PC-9 (cell line): Measurements from ENCODE around the gene ABCB6. TPM values are rescaled to one million over a fixed set of nuclear protein-coding genes. Genes with fewer than 3 reads are reported as not detected.

ENCODE experiments used
- BruUV-seq: library from RNA; stranded (reverse); fragments of 400-500 nt; replicated peaks from 2 replicates; lab custom pipeline; 2021; lab: Mats Ljungman, UMichigan
- CTCF ChIA-PET: fragments of 300-600 bp; sonication (Branson Sonifier 250); formaldehyde crosslinking; loops from one replicate; lab custom pipeline; 2022; ENCODE audit warnings: antibody characterized with exemption; lab: Charles Lee
- POLR2A ChIA-PET: fragments of 300-600 bp; sonication (Branson Sonifier 250); formaldehyde crosslinking; loops from one replicate; lab custom pipeline; 2022; ENCODE audit warnings: antibody characterized with exemption; ENCODE audit not compliant: unreplicated experiment; lab: Charles Lee
- DNase-seq, 2 experiments: peaks; one replicate each; pipeline versions ENCODE4 v3.0.0 to v3.0.0-alpha.2; 2015 to 2022; ENCODE audit warnings: mixed read lengths in 1 of 2
- H2AFZ ChIP-seq: fragments of 200-600 bp; sonication (generic); 2 replicates; pipeline ENCODE4 v1.8.1; 2017; ENCODE audit warnings: antibody characterized with exemption
- H3F3A ChIP-seq: fragments of 200-600 bp; sonication (generic); 2 replicates; pipeline ENCODE4 v1.8.1; 2017; ENCODE audit warnings: antibody characterized with exemption, mild to moderate bottlenecking, low read depth; ENCODE audit not compliant: insufficient read depth
- H3K27ac ChIP-seq: fragments of 200-600 bp; sonication (generic); 2 replicates; pipeline ENCODE4 v1.6.1; 2016; ENCODE audit warnings: mixed run types
- H3K27me3 ChIP-seq: fragments of 200-600 bp; sonication (generic); 2 replicates; pipeline ENCODE4 v1.6.1; 2016; ENCODE audit warnings: low read depth, mixed run types; ENCODE audit not compliant: insufficient read depth
- H3K36me3 ChIP-seq: fragments of 200-600 bp; sonication (generic); 2 replicates; pipeline ENCODE4 v1.6.1; 2016; ENCODE audit warnings: low read depth, mixed run types
- H3K4me1 ChIP-seq: fragments of 200-600 bp; sonication (generic); replicated peaks from 2 replicates; pipeline ENCODE4 v1.6.1; 2016; ENCODE audit warnings: mixed run types; ENCODE audit not compliant: insufficient read depth
- H3K4me2 ChIP-seq: fragments of 200-600 bp; sonication (generic); 2 replicates; pipeline ENCODE4 v1.6.1; 2017; ENCODE audit warnings: mixed run types
- H3K4me3 ChIP-seq: fragments of 200-600 bp; sonication (generic); 2 replicates; pipeline ENCODE4 v1.6.1; 2016; ENCODE audit warnings: mixed run types
- H3K79me2 ChIP-seq: fragments of 200-600 bp; sonication (generic); 2 replicates; pipeline ENCODE4 v1.6.1; 2017; ENCODE audit warnings: low read depth, mixed run types
- H3K9me2 ChIP-seq: fragments of 200-600 bp; sonication (generic); 2 replicates; pipeline ENCODE4 v1.8.1; 2017; ENCODE audit warnings: mild to moderate bottlenecking; ENCODE audit not compliant: insufficient read depth
- H3K9me3 ChIP-seq: fragments of 200-600 bp; sonication (generic); 2 replicates; pipeline ENCODE4 v1.8.1; 2016; ENCODE audit warnings: low read depth; ENCODE audit not compliant: insufficient read depth
- H4K20me1 ChIP-seq: fragments of 200-600 bp; sonication (generic); 2 replicates; pipeline ENCODE4 v1.8.1; 2017; ENCODE audit not compliant: insufficient read depth
- EZH2 ChIP-seq: fragments of 200-600 bp; sonication (generic); IDR thresholded peaks from 2 replicates; pipeline ENCODE4 v1.8.0; 2017; ENCODE audit warnings: antibody characterized with exemption, low read depth
- intact Hi-C: fragments of 100-400 bp; cut with micrococcal nuclease; formaldehyde crosslinking; loops from one replicate; pipeline ENCODE4 v1.10.0; 2022; ENCODE audit not compliant: unreplicated experiment
- total RNA-seq: library from RNA; stranded (reverse); gene quantifications from 2 replicates; pipeline ENCODE4 v1.2.3, GENCODE V29; 2021
- TF ChIP-seq, protein P1 (sequence below): fragments of 200-600 bp; sonication (generic); conservative IDR thresholded peaks from 2 replicates; pipeline ENCODE4 v1.6.1; 2017; ENCODE audit warnings: mixed run types, antibody characterized with exemption, mild to moderate bottlenecking, moderate library complexity

The ABCB6 gene
- total RNA-seq, 1 experiment from 2014 or later, result 41.4 TPM

DNA sequence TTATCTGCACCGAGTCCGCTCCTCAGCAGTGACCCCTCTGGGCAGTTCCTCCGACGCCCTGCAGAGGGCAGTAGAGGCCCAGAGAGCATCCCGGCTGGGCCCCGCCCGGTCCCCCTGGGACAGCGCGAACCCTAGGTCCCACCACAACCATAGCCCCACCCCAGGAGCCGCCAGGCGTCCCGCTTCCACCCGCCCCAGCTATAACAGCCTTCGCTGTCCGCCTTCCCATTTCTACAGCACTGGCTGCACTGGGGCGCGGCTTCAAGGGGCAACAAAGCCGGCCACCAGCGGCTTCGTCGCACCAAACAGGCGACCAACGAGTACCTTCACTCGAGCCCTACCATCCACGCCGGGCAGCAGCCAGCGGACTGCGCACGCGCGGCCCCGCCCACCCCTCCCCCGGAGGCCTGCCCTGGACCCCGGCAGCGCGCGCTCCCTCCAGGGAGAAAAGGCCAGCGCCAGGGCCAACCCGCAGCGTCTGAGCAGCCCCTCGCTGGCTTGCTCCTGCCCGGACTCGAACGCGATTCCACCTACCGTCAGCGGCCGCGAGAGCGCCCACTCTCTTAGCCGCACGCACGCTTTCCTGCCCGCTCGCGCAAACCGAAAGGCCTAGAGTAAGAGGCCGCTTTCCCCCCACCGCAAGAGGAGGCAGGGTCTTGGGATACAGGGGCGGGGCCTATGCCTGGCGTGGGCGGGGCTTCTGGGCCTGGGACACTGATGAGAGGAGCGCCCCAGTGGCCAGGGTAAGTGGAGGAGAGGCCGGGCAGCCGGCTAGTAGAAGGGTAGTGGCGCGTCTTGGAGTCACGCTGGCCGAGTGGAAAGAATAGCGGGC is 58.4 kb downstream of the ABCB6 start, which contains the start of gene NHEJ1:
Gene NHEJ1 (minus strand): TSS at position 630 of the 832 bp plus-strand sequence. CDS start 2,453 bp downstream, outside the sequence.
- Histone ChIP-seq H3K27me3 (no peaks in the 10 kb centered on the region), H3K27ac (peak within 1 kb of the TSS; percentile 57), H3K4me2 (peak within 1 kb of the TSS; percentile 83), H3K9me2 (no peaks in the 10 kb centered on the region), H3K4me1 (0 out of 2 replicates have a peak, but pooled peaks cover 8% of the 10 kb centered on the region), H3K79me2 (no peaks in the 10 kb centered on the region), H4K20me1 (no peaks in the 10 kb centered on the region), H3K9me3 (no peaks in the 10 kb centered on the region), H3K4me3 (peak within 1 kb of the TSS; percentile 72), H3F3A (peaks cover 9% of the 10 kb centered on the region; the same call in 1 of the 2 replicates), H3K36me3 (no peaks in the 10 kb centered on the region), H2AFZ (peak within 1 kb of the TSS; percentile 87)
- TF ChIP-seq, protein P1, sequence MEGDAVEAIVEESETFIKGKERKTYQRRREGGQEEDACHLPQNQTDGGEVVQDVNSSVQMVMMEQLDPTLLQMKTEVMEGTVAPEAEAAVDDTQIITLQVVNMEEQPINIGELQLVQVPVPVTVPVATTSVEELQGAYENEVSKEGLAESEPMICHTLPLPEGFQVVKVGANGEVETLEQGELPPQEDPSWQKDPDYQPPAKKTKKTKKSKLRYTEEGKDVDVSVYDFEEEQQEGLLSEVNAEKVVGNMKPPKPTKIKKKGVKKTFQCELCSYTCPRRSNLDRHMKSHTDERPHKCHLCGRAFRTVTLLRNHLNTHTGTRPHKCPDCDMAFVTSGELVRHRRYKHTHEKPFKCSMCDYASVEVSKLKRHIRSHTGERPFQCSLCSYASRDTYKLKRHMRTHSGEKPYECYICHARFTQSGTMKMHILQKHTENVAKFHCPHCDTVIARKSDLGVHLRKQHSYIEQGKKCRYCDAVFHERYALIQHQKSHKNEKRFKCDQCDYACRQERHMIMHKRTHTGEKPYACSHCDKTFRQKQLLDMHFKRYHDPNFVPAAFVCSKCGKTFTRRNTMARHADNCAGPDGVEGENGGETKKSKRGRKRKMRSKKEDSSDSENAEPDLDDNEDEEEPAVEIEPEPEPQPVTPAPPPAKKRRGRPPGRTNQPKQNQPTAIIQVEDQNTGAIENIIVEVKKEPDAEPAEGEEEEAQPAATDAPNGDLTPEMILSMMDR, result peak; percentile 96
- TF ChIP-seq EZH2, result no peak
- peak; percentile 79 to 95 for DNase-seq
- intact Hi-C loops, result loop anchor here (1.0 to 5.0 kb wide), 9 partner anchors 17 to 527 kb away; partner anchors contain the start of genes ABCB6, DNPEP and ZFAND2B
- ChIA-PET CTCF (interaction anchor here (0.6 to 0.7 kb wide), 3 partner anchors 11 to 961 kb away, joined by 3 to 7 read pairs (median 6); no protein-coding TSS in a partner anchor), POLR2A (interaction anchor here (0.7 kb wide), 1 partner anchor 1307 kb away, joined by 7 read pairs; no protein-coding TSS in a partner anchor)
- TSS peak; percentile 73 for BruUV-seq

Other genes starting within 250 kb of the ABCB6 start
- not detected in 2 replicates for gene FEV, start 233.8 kb downstream of the ABCB6 start, total RNA-seq
- gene CRYBA2, start 225.5 kb downstream of the ABCB6 start, total RNA-seq, result not detected in 2 replicates
- gene CFAP65, start 177.4 kb downstream of the ABCB6 start, total RNA-seq, result not detected in 2 replicates
- not detected in 2 replicates for gene IHH, start 158.0 kb downstream of the ABCB6 start, total RNA-seq
- gene NHEJ1, start 58.1 kb downstream of the ABCB6 start, total RNA-seq, result 9.8 and 11.2 TPM in 2 replicates
- 7.1 and 7.9 TPM in 2 replicates for gene SLC23A3, start 48.9 kb downstream of the ABCB6 start, total RNA-seq
- 36.5 and 37.1 TPM in 2 replicates for gene CNPPD1, start 42.0 kb downstream of the ABCB6 start, total RNA-seq
- 77.0 and 84.4 TPM in 2 replicates for gene RETREG2, start 40.7 kb downstream of the ABCB6 start, total RNA-seq
- gene ZFAND2B, start 12.2 kb downstream of the ABCB6 start, total RNA-seq, result 24.6 and 39.4 TPM in 2 replicates
- gene ATG9A, start 10.7 kb upstream of the ABCB6 start, total RNA-seq, result 56.0 and 64.5 TPM in 2 replicates
- gene ANKZF1, start 10.8 kb upstream of the ABCB6 start, total RNA-seq, result 62.2 and 65.1 TPM in 2 replicates
- 7.9 and 10.8 TPM in 2 replicates for gene GLB1L, start 26.5 kb upstream of the ABCB6 start, total RNA-seq
- gene STK16, start 26.5 kb upstream of the ABCB6 start, total RNA-seq, result 39.6 and 47.2 TPM in 2 replicates
- not detected in 2 replicates for gene TUBA4B, start 34.3 kb upstream of the ABCB6 start, total RNA-seq
- gene TUBA4A, start 35.0 kb upstream of the ABCB6 start, total RNA-seq, result 118 and 157 TPM in 2 replicates
- 38.5 and 47.5 TPM in 2 replicates for gene DNAJB2, start 60.4 kb upstream of the ABCB6 start, total RNA-seq
- gene PTPRN, start 90.4 kb upstream of the ABCB6 start, total RNA-seq, result not detected in 2 replicates
- not detected in 2 replicates for gene RESP18, start 113.8 kb upstream of the ABCB6 start, total RNA-seq
- 99.1 and 107 TPM in 2 replicates for gene DNPEP, start 169.0 kb upstream of the ABCB6 start, total RNA-seq
- 0.60 TPM in 1 of 2 replicates, not detected in the other for gene DES, start 199.4 kb upstream of the ABCB6 start, total RNA-seq
- 46.8 and 55.8 TPM in 2 replicates for gene SPEG, start 215.9 kb upstream of the ABCB6 start, total RNA-seq